Activated CD4-positive, alpha-beta T cell treated with anti-CD3 and anti-CD28 coated beads, Interleukin-2, amount 10 ng/mL, durations not matched to agents 24 days and 14 days (primary cell): ENCODE results near the gene GUSB. TPM values are rescaled to one million over a fixed set of nuclear protein-coding genes. Genes with fewer than 3 reads are reported as not detected.
A peak's percentile ranks its signal among the peaks of the same experiment; 100 is the strongest.
"Not testable (repeated sequence)": the region's sequence is repeated elsewhere in the genome, so short reads cannot be mapped to it uniquely, and the experiment has no call there.

Experiments used
- DNase-seq: peaks from one replicate; pipeline ENCODE4 v3.0.0; 2022
- H3K27ac Mint-ChIP-seq: one replicate; pipeline ENCODE4 v1.8.0; 2022; ENCODE audit warnings: mild to moderate bottlenecking, mixed read lengths
- H3K27me3 Mint-ChIP-seq: one replicate; pipeline ENCODE4 v1.8.0; 2022; ENCODE audit warnings: mixed read lengths
- H3K36me3 Mint-ChIP-seq: one replicate; pipeline ENCODE4 v1.8.0; 2022; ENCODE audit warnings: low read depth, mild to moderate bottlenecking, mixed read lengths
- H3K4me1 Mint-ChIP-seq: one replicate; pipeline ENCODE4 v1.8.0; 2021; ENCODE audit warnings: mixed read lengths
- H3K4me3 Mint-ChIP-seq: one replicate; pipeline ENCODE4 v1.8.0; 2022; ENCODE audit warnings: mild to moderate bottlenecking, moderate library complexity, mixed read lengths
- H3K9me3 Mint-ChIP-seq: one replicate; pipeline ENCODE4 v1.8.0; 2021; ENCODE audit warnings: mixed read lengths
- intact Hi-C: fragments of 100-400 bp; cut with micrococcal nuclease; formaldehyde crosslinking; loops from one replicate; pipeline ENCODE4 v1.15.1; 2023
- total RNA-seq: library from RNA; stranded (reverse); gene quantifications from 2 replicates; pipeline ENCODE4 v1.2.3, GENCODE V29; 2022

The GUSB gene
- 52.2 and 54.7 TPM in 2 replicates for total RNA-seq

DNA sequence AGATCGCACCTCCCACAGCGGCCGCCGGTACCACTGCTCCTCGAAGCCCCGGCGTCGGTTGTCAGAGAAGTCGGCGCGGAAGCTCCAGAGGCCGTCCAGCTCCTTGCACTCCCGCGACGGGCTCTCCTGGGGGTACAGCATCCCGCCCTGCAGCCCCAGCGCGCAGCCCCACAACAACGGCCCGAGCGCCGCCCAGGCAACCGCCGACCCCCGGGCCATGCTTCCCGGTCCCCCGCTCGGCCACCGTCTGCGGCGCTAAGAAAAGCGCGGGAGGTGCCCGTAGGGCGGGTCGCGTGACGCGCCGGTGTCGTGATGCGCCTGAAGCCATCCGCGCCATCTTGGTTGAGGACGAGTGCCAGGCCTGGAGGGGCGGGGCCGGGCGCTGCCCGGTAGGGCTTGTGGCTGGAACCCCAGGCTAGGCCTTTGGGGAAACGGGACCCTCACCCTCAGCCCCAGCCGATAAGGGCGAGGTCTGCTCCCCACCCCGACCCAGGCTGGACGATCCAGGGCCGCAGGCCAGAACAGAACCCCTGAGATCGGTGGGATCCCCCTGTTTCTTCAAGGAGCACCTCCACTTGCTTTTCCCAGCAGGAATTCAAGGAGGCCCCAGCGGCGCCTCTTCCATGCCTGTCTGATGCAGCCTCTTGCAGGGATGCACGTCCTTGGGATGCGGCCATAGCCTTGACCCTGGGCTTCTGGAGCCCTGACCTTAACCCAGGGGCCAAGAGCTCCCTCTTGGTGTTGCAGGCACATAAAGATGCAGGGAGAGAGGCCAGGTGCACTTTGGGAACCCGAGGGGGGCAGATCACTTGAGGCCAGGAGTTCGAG, at the start of gene GUSB:
Gene GUSB (minus strand): TSS at position 249 of the 828 bp plus-strand sequence. CDS start 30 bp downstream, at position 219.
- Mint-ChIP-seq H3K4me1 (peaks cover 10% of the 10 kb centered on the region), H3K9me3 (no peaks in the 10 kb centered on the region), H3K27ac (peak within 1 kb of the TSS; percentile 91), H3K36me3 (peaks cover 11% of the 10 kb centered on the region), H3K27me3 (no peaks in the 10 kb centered on the region), H3K4me3 (peak within 1 kb of the TSS; percentile 87)
- intact Hi-C loops: loop anchor here (1.0 to 10.0 kb wide), 7 partner anchors 93 to 1677 kb away; partner anchors contain the start of genes ASL, SBDS and TYW1
- peak; percentile 97 for DNase-seq

DNA sequence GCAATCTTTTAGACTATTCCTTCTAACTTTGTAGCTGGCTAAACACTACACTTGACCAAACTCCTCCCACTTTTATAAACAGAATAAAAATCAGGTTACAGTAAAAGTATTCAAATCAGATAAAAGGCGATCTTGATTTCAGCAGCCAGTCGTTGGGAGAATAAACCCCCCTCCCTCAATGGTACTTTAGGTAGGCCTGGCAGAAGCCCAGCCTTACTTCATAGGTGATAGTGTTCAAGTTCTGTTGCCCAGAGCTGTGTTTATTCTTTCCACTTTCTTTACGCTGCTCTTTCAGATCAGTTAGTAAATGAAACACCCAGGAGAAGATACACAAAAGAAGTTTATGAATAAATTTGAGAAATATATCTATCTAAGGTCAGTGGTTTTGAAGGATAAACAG, 46.3 kb upstream of the GUSB start:
- H3K9me3 Mint-ChIP-seq, H3K27me3 Mint-ChIP-seq, intact Hi-C loops: not testable (repeated sequence)

GRCh38 chr7:66016131-66016461, 34.1 kb upstream of the GUSB start:
- H3K4me3 Mint-ChIP-seq: no peak overlapping the region
- H3K36me3 Mint-ChIP-seq: no peaks in the 10 kb centered on the region
- peaks cover 4% of the 10 kb centered on the region for H3K27me3 Mint-ChIP-seq
- DNase-seq: no peak
- H3K27ac Mint-ChIP-seq: no peak overlapping the region
- intact Hi-C loops: no loop called here
- no peaks in the 10 kb centered on the region for H3K9me3 Mint-ChIP-seq
- H3K4me1 Mint-ChIP-seq: no peaks in the 10 kb centered on the region

More for the DNA sequence above, 46.3 kb upstream of the GUSB start:
- H3K27ac Mint-ChIP-seq, H3K4me3 Mint-ChIP-seq, DNase-seq, H3K36me3 Mint-ChIP-seq, H3K4me1 Mint-ChIP-seq: not testable (repeated sequence)

DNA sequence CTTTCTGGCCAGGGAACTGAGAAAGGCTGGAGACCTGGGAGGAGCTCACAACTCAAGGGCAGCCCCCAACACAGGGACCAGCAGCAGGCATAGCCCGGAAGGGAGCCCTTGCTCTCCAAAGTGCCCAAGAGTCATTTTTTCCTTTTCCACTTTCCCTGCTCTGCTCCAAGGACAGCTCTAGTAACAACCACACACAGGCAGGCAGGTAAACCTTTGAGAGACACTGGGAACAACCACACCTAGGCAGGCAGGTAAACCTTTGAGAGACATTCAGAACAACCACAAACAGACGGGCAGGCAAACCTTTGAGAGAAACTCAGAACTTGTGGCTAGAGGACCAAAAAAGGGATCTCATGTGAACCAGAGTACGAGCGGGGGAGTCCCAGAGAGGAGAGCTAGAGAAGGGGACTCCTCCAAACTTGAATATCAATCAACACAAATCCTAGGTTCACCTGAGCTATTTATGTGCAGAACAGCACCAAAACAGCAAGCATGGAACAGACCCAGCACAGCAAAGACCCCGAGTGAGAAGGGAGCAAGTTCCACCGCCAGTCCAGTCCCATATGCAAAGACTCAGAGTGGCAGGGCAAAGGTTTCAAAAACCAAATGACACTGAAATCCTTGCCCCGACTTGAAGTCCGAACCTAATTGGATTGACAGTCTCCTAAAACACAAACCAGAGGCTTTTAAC, 33.6 kb upstream of the GUSB start:
- no peaks in the 10 kb centered on the region for H3K36me3 Mint-ChIP-seq
- H3K4me1 Mint-ChIP-seq: no peaks in the 10 kb centered on the region
- H3K9me3 Mint-ChIP-seq: no peaks in the 10 kb centered on the region
- intact Hi-C loops: no loop called here
- DNase-seq: no peak
- peaks cover 4% of the 10 kb centered on the region for H3K27me3 Mint-ChIP-seq
- no peak overlapping the region for H3K4me3 Mint-ChIP-seq
- no peak overlapping the region for H3K27ac Mint-ChIP-seq

GRCh38 chr7:66013938-66014337, 31.9 kb upstream of the GUSB start:
- intact Hi-C loops: no loop called here
- Mint-ChIP-seq H3K27ac (no peak overlapping the region), H3K36me3 (no peaks in the 10 kb centered on the region), H3K4me3 (no peak overlapping the region), H3K27me3 (peaks cover 4% of the 10 kb centered on the region), H3K4me1 (no peaks in the 10 kb centered on the region), H3K9me3 (no peaks in the 10 kb centered on the region)
- DNase-seq: no peak

GRCh38 chr7:66007232-66007631, 25.2 kb upstream of the GUSB start:
- no peaks in the 10 kb centered on the region for H3K9me3 Mint-ChIP-seq
- intact Hi-C loops: no loop called here
- no peaks in the 10 kb centered on the region for H3K4me1 Mint-ChIP-seq
- DNase-seq: no peak
- H3K36me3 Mint-ChIP-seq: no peaks in the 10 kb centered on the region
- H3K27ac Mint-ChIP-seq: no peak overlapping the region
- H3K4me3 Mint-ChIP-seq: no peak overlapping the region
- H3K27me3 Mint-ChIP-seq: no peaks in the 10 kb centered on the region

- DNase-seq, H3K36me3 Mint-ChIP-seq: not testable (repeated sequence)
Measured at GRCh38 chr7:66005115-66005671, 23.2 kb upstream of the GUSB start.

DNA sequence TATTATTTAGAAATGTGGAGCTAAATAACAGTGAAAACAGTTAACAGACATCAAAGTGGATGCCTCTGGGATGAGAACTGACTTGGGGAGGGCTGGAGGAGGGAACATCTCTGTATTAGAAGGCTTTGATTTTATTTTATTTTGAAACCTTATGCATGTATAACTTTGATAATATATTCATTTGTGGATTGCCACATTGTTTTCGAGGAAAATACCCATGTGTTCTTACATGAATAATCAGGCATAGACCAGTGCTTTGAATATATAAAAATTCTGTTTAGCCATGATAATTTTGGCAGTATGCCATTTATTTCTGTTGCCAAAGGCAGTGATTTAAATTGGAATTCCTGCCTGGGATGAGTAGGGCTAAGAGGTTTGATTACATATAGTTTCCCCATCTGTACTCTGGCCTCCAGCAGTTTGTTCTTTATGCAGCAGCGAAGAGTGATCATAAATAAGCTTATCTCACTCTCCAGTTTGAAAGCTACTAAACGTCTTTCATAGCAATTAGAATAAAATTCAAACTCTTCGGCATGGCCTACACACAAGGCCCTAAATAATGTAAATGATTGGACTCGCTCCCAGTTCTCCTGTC, 18.9 kb upstream of the GUSB start:
- H3K27ac Mint-ChIP-seq, DNase-seq, H3K4me3 Mint-ChIP-seq, H3K36me3 Mint-ChIP-seq, H3K9me3 Mint-ChIP-seq, intact Hi-C loops, H3K4me1 Mint-ChIP-seq, H3K27me3 Mint-ChIP-seq: not testable (repeated sequence)

More at GRCh38 chr7:66005115-66005671, 23.2 kb upstream of the GUSB start:
- H3K27ac Mint-ChIP-seq, H3K4me1 Mint-ChIP-seq, H3K4me3 Mint-ChIP-seq, H3K9me3 Mint-ChIP-seq, intact Hi-C loops, H3K27me3 Mint-ChIP-seq: not testable (repeated sequence)

GRCh38 chr7:65994984-65995383, 13.0 kb upstream of the GUSB start:
- H3K27ac Mint-ChIP-seq, DNase-seq, H3K27me3 Mint-ChIP-seq, H3K4me1 Mint-ChIP-seq, H3K36me3 Mint-ChIP-seq, H3K9me3 Mint-ChIP-seq, H3K4me3 Mint-ChIP-seq, intact Hi-C loops: not testable (repeated sequence)

- H3K36me3 Mint-ChIP-seq: no peaks in the 10 kb centered on the region
- H3K9me3 Mint-ChIP-seq: no peaks in the 10 kb centered on the region
- intact Hi-C loops: no loop called here
- H3K4me3 Mint-ChIP-seq: no peak overlapping the region
- peaks cover 5% of the 10 kb centered on the region for H3K27me3 Mint-ChIP-seq
- no peak for DNase-seq
- no peak overlapping the region for H3K27ac Mint-ChIP-seq
- no peaks in the 10 kb centered on the region for H3K4me1 Mint-ChIP-seq
Measured at GRCh38 chr7:65992526-65992925, 10.5 kb upstream of the GUSB start.

DNA sequence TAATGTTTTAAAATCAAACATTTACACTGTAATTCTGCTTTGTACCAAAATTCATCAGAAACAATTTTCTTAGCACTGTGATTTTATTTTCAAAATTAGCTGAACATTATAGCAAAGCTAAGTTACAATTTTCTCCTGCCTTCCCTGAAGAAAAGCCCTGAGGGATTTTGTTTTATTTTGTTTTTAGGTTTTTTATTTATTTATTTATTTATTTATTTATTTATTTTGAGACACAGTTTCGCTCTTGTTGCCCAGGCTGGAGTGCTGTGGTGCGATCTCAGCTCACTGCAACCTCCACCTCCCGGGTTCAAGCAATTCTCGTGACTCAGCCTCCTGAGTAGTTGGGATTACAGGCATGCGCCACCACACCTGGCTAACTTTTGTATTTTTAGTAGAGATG, 9.8 kb upstream of the GUSB start:
- H3K36me3 Mint-ChIP-seq, H3K4me3 Mint-ChIP-seq, DNase-seq, H3K4me1 Mint-ChIP-seq, H3K27me3 Mint-ChIP-seq, H3K9me3 Mint-ChIP-seq, intact Hi-C loops, H3K27ac Mint-ChIP-seq: not testable (repeated sequence)

DNA sequence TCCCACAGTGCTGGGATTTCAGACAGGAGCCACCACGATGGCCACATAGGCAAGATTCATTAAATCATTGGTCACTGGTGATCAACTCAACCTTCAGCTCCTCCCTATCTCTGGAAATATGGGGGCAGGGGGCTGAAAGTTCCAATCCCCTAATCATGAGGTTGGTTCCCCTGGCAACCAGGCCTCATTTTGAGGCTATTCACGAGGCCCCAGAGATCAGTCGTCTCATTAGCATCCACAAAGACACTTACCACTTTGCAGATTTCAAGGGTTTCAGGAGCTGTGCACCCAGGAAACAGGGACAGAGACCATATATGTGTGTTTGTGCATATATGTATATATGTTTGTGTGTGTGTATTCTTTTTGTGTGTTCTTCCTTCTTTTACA, 7.7 kb upstream of the GUSB start:
- Mint-ChIP-seq H3K27me3 (peaks cover 2% of the 10 kb centered on the region), H3K27ac (no peak overlapping the region), H3K36me3 (no peaks in the 10 kb centered on the region), H3K9me3 (no peaks in the 10 kb centered on the region), H3K4me3 (no peak overlapping the region), H3K4me1 (no peaks in the 10 kb centered on the region)
- intact Hi-C loops: loop anchor here (10.0 kb wide), 2 partner anchors 1315 to 1685 kb away; no protein-coding TSS in a partner anchor
- no peak for DNase-seq

GRCh38 chr7:65988503-65988902, 6.5 kb upstream of the GUSB start:
- H3K36me3 Mint-ChIP-seq, H3K4me3 Mint-ChIP-seq, H3K4me1 Mint-ChIP-seq, DNase-seq, H3K9me3 Mint-ChIP-seq, H3K27me3 Mint-ChIP-seq, H3K27ac Mint-ChIP-seq: not testable (repeated sequence)
- intact Hi-C loops: loop anchor here (10.0 kb wide), 2 partner anchors 1316 to 1684 kb away; no protein-coding TSS in a partner anchor

GRCh38 chr7:65988084-65988483, 6.1 kb upstream of the GUSB start:
- no peaks in the 10 kb centered on the region for H3K36me3 Mint-ChIP-seq
- no peak for DNase-seq
- no peaks in the 10 kb centered on the region for H3K4me1 Mint-ChIP-seq
- no peak overlapping the region for H3K4me3 Mint-ChIP-seq
- intact Hi-C loops: loop anchor here (10.0 kb wide), 2 partner anchors 1317 to 1683 kb away; no protein-coding TSS in a partner anchor
- no peak overlapping the region for H3K27ac Mint-ChIP-seq
- no peaks in the 10 kb centered on the region for H3K9me3 Mint-ChIP-seq
- H3K27me3 Mint-ChIP-seq: no peaks in the 10 kb centered on the region
